ENCODE measurements around the gene PTPN1.

PTPN1 gene

GRCh38 chr20:50477239-50477872, 32.8 kb upstream of the PTPN1 start:
- TF ChIP-seq, protein P1, sequence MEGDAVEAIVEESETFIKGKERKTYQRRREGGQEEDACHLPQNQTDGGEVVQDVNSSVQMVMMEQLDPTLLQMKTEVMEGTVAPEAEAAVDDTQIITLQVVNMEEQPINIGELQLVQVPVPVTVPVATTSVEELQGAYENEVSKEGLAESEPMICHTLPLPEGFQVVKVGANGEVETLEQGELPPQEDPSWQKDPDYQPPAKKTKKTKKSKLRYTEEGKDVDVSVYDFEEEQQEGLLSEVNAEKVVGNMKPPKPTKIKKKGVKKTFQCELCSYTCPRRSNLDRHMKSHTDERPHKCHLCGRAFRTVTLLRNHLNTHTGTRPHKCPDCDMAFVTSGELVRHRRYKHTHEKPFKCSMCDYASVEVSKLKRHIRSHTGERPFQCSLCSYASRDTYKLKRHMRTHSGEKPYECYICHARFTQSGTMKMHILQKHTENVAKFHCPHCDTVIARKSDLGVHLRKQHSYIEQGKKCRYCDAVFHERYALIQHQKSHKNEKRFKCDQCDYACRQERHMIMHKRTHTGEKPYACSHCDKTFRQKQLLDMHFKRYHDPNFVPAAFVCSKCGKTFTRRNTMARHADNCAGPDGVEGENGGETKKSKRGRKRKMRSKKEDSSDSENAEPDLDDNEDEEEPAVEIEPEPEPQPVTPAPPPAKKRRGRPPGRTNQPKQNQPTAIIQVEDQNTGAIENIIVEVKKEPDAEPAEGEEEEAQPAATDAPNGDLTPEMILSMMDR (IDR thresholded peaks at IDR 0.05; ENCODE audit: low read depth, low read length, missing control alignments) = no peak
- in situ Hi-C loops (cut with HindIII; ENCODE audit: low pct_ligation_motif_present, low sequenced_read_pairs) = no loop called here
- H3K27me3 ChIP-seq (replicated peaks) = no peaks in the 10 kb centered on the region
- no peak overlapping the region for H3K4me3 ChIP-seq (ENCODE audit: low read depth, low read length)
- no peak for DNase-seq
- no peak overlapping the region for H3K27ac ChIP-seq
- H3K36me3 ChIP-seq (replicated peaks) = no peaks in the 10 kb centered on the region

DNA sequence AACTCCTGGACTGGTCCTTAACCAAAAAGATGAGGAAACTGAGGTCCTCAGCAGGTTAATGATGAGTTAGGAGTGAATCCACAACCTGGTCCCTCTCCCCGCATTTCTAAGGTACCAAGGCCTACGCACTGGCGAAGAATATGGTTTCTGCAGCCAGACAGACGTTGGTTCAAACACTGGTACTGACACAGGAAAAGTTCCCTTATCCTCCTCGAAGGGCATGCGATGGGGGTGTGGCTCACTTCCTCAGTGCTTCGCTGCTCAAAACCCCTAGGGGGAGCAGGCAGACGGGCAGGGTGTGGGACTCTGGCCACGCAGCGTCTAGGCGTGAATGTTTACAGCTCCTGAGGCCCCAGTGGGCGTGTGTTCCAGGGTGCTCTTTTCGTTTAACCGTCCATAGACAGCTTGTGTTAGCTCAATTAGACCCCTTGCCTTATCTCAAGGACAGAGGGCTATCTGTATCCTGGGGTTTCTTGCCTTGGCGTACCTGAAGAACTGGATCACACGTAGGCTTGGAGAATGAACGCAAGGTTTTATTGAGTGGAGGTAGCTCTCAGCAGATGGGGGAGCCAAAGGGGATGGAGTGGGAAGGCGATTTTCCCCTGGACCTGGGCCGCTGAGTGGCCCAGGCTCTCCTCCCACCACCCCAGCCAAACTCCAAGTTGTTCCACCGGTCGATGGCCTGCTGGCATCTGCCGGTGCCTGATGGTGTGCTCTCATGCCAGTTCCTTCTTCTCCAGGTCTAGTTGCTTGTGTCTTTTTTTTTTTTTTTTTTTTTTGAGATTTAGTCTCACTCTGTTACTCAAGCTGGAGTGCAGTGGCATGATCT, 31.8 kb upstream of the PTPN1 start:
- Histone ChIP-seq H3K36me3 (replicated peaks) (no peaks in the 10 kb centered on the region), H3K27ac (no peak overlapping the region), H3K27me3 (replicated peaks) (no peaks in the 10 kb centered on the region), H3K4me3 (ENCODE audit: low read depth, low read length) (no peak overlapping the region)
- DNase-seq = peak; percentile 45
- TF ChIP-seq, protein P1 (IDR thresholded peaks at IDR 0.05; ENCODE audit: low read depth, low read length, missing control alignments) = peak; percentile 90
- in situ Hi-C loops (cut with HindIII; ENCODE audit: low pct_ligation_motif_present, low sequenced_read_pairs) = no loop called here

GRCh38 chr20:50481741-50482140, 28.4 kb upstream of the PTPN1 start:
- no peak overlapping the region for H3K4me3 ChIP-seq (ENCODE audit: low read depth, low read length)
- in situ Hi-C loops (cut with HindIII; ENCODE audit: low pct_ligation_motif_present, low sequenced_read_pairs) = no loop called here
- DNase-seq = no peak
- no peaks in the 10 kb centered on the region for H3K27me3 ChIP-seq (replicated peaks)
- H3K36me3 ChIP-seq (replicated peaks) = no peaks in the 10 kb centered on the region
- no peak overlapping the region for H3K27ac ChIP-seq
- TF ChIP-seq, protein P1 (IDR thresholded peaks at IDR 0.05; ENCODE audit: low read depth, low read length, missing control alignments) = no peak

DNA sequence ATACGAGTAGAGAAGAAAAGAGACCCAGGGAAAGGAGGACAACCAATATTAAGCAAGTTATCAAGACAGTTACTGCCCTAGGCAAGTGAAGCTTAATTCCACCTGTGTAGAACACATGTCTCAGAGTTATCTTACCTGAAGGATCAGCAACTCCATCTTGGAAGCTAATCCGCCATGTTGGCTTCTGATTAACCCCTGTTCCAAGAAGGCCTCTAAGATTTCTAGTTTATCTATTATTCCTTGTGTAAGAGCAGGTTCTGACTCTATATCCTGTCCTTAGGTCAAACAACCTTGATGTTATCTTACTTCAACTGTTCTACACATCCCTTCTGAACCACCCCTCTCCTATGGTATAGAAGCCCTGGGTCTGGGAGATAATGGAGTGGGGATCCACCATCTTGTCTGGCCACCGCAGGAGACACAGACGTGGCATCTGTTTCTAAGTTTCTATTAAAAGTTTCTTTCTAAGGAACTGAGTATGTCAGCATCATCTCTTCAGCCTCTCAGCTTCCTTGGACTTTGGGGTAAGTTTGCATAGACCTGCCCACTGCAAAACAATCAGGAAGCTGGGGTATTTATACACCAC, 27.7 kb upstream of the PTPN1 start:
- H3K36me3 ChIP-seq (replicated peaks) = no peaks in the 10 kb centered on the region
- TF ChIP-seq, protein P1 (IDR thresholded peaks at IDR 0.05; ENCODE audit: low read depth, low read length, missing control alignments) = no peak
- H3K27ac ChIP-seq = no peak overlapping the region
- in situ Hi-C loops (cut with HindIII; ENCODE audit: low pct_ligation_motif_present, low sequenced_read_pairs) = no loop called here
- H3K27me3 ChIP-seq (replicated peaks) = no peaks in the 10 kb centered on the region
- DNase-seq = no peak
- H3K4me3 ChIP-seq (ENCODE audit: low read depth, low read length) = no peak overlapping the region

- no peaks in the 10 kb centered on the region for H3K27me3 ChIP-seq (replicated peaks)
- TF ChIP-seq, protein P1 (IDR thresholded peaks at IDR 0.05; ENCODE audit: low read depth, low read length, missing control alignments) = peak; percentile 13
- in situ Hi-C loops (cut with HindIII; ENCODE audit: low pct_ligation_motif_present, low sequenced_read_pairs) = no loop called here
- no peak overlapping the region for H3K27ac ChIP-seq
- H3K4me3 ChIP-seq (ENCODE audit: low read depth, low read length) = no peak overlapping the region
- no peaks in the 10 kb centered on the region for H3K36me3 ChIP-seq (replicated peaks)
- DNase-seq = no peak
Measured at GRCh38 chr20:50484271-50484976, 25.8 kb upstream of the PTPN1 start.

Data from brain microvascular endothelial cell (primary cell).